Stimulated activated naive CD8-positive, alpha-beta T cell treated with anti-CD3 and anti-CD28 coated beads, Interleukin-15, amount 100 ng/mL, for 72 hours (primary cell): ENCODE measurements around the gene PPIH.
"Not testable (repeated sequence)": the region's sequence is repeated elsewhere in the genome, so short reads cannot be mapped to it uniquely, and the experiment has no call there.

Experiments
- ATAC-seq: fragments of 150-1000 bp; cut with Tn5 transposase; 2 replicates; pipeline ENCODE4 v1.10.0; 2021; ENCODE audit warnings: mild to moderate bottlenecking, moderate library complexity
- DNase-seq, 2 donors: peaks; one replicate each; pipeline ENCODE4 v3.0.0; 2021 to 2022
- H3K27ac Mint-ChIP-seq, 2 donors: one replicate each; pipeline ENCODE4 v1.8.0; 2022; ENCODE audit warnings: mild to moderate bottlenecking in 2 of 2, mixed read lengths in 2 of 2, moderate library complexity in 2 of 2
- H3K27me3 Mint-ChIP-seq: one replicate; pipeline ENCODE4 v1.8.0; 2022; ENCODE audit warnings: mixed read lengths
- H3K4me1 Mint-ChIP-seq: one replicate; pipeline ENCODE4 v1.8.0; 2022; ENCODE audit warnings: mild to moderate bottlenecking, mixed read lengths
- H3K4me3 Mint-ChIP-seq, 2 donors: one replicate each; pipeline ENCODE4 v1.8.0; 2022; ENCODE audit warnings: mild to moderate bottlenecking in 2 of 2, mixed read lengths in 2 of 2, moderate library complexity in 1 of 2
- H3K9me3 Mint-ChIP-seq, 2 donors: one replicate each; pipeline ENCODE4 v1.8.0; 2022; ENCODE audit warnings: mixed read lengths in 2 of 2

The PPIH gene

GRCh38 chr1:42698081-42698813 lies 40.0 kb downstream of the PPIH start:
- ATAC-seq (no peak), DNase-seq (no peak)
- H3K9me3 Mint-ChIP-seq = no peaks in the 10 kb centered on the region
- H3K27ac Mint-ChIP-seq = peak overlapping the region in 1 of 2 donors; percentile 69
- no peaks in the 10 kb centered on the region for H3K27me3 Mint-ChIP-seq
- no peak overlapping the region for H3K4me3 Mint-ChIP-seq
- H3K4me1 Mint-ChIP-seq = peaks cover 33% of the 10 kb centered on the region

DNA sequence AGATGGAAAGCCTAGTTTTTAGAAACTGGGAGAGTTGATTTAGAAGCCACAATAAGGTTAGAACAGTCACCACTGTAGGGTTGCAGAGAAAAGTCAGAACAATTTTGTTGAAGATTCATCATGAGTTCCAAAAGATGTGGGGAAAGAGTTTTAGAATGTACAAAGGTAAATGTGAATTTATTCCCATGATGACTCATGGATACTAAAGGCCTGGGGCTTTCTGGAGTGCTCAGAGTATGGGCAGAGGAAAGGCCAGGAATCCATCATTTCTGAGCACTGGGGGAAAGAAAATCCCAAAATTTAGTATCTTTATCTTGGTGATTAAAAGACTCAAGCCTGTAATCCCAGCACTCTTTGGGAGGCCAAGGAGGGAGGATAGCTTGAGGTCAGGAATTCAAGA lies 41.8 kb downstream of the PPIH start:
- peaks cover 21% of the 10 kb centered on the region for H3K4me1 Mint-ChIP-seq
- H3K27ac Mint-ChIP-seq = no peak overlapping the region
- DNase-seq (no peak), ATAC-seq (no peak)
- H3K27me3 Mint-ChIP-seq = no peaks in the 10 kb centered on the region
- H3K4me3 Mint-ChIP-seq = no peak overlapping the region
- no peaks in the 10 kb centered on the region for H3K9me3 Mint-ChIP-seq

- Mint-ChIP-seq H3K4me1 (peaks cover 11% of the 10 kb centered on the region), H3K27ac (no peak overlapping the region), H3K9me3 (no peaks in the 10 kb centered on the region), H3K27me3 (no peaks in the 10 kb centered on the region), H3K4me3 (no peak overlapping the region)
- no peak for ATAC-seq
- DNase-seq = no peak
Measured at GRCh38 chr1:42703888-42704464, 45.8 kb downstream of the PPIH start.

GRCh38 chr1:42712808-42713207 lies 54.6 kb downstream of the PPIH start:
- not testable (repeated sequence) for ATAC-seq, H3K4me3 Mint-ChIP-seq
- H3K27ac Mint-ChIP-seq = peak overlapping the region in 1 of 2 donors; percentile 37

GRCh38 chr1:42713293-42713692 lies 55.1 kb downstream of the PPIH start:
- H3K4me1 Mint-ChIP-seq = peaks cover 13% of the 10 kb centered on the region
- H3K27ac Mint-ChIP-seq = peak overlapping the region; percentile 37 to 41
- no peaks in the 10 kb centered on the region for H3K27me3 Mint-ChIP-seq
- peaks cover 19 to 20% of the 10 kb centered on the region in 2 donors for H3K9me3 Mint-ChIP-seq
- ATAC-seq (no peak), DNase-seq (no peak)
- H3K4me3 Mint-ChIP-seq = no peak overlapping the region

More at GRCh38 chr1:42712808-42713207, 54.6 kb downstream of the PPIH start:
- Mint-ChIP-seq H3K9me3 (peaks cover 19 to 20% of the 10 kb centered on the region in 2 donors), H3K4me1 (peaks cover 13% of the 10 kb centered on the region)
- DNase-seq, H3K27me3 Mint-ChIP-seq: not testable (repeated sequence)

DNA sequence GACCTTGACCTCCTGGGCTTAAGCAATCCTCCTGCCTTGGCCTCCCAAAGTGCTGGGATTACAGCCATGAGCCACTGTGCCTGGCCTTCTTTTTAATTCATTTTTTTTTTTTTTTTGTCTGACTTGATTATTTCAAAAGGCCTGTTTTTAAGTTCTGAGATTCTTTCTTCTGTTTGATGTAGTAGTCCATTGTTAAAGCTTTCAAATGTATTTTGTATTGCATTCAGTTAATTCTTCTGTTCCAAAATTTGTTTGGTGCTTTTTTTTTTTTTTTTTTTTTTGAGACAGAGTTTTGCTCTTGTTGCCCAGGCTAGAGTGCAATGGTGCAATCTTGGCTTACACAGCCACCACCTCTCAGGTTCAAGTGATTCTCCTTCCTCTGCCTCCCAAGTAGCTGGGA lies 56.2 kb downstream of the PPIH start:
- not testable (repeated sequence) for H3K27ac Mint-ChIP-seq, H3K27me3 Mint-ChIP-seq, ATAC-seq, DNase-seq, H3K4me3 Mint-ChIP-seq
- Mint-ChIP-seq H3K9me3 (peaks cover 19 to 20% of the 10 kb centered on the region in 2 donors), H3K4me1 (peaks cover 13% of the 10 kb centered on the region)

GRCh38 chr1:42720868-42721267 lies 62.6 kb downstream of the PPIH start:
- Mint-ChIP-seq H3K4me3 (no peak overlapping the region), H3K9me3 (no peaks in the 10 kb centered on the region), H3K27me3 (no peaks in the 10 kb centered on the region), H3K27ac (no peak overlapping the region), H3K4me1 (peaks cover 9% of the 10 kb centered on the region)
- DNase-seq (no peak), ATAC-seq (no peak)

GRCh38 chr1:42721926-42722325 lies 63.7 kb downstream of the PPIH start:
- Mint-ChIP-seq H3K4me3 (no peak overlapping the region), H3K27me3 (no peaks in the 10 kb centered on the region), H3K9me3 (no peaks in the 10 kb centered on the region), H3K27ac (no peak overlapping the region), H3K4me1 (peaks cover 9% of the 10 kb centered on the region)
- ATAC-seq (no peak), DNase-seq (no peak)

GRCh38 chr1:42722403-42722802 lies 64.2 kb downstream of the PPIH start:
- not testable (repeated sequence) for H3K4me3 Mint-ChIP-seq, H3K27me3 Mint-ChIP-seq, H3K4me1 Mint-ChIP-seq, H3K9me3 Mint-ChIP-seq, DNase-seq, H3K27ac Mint-ChIP-seq, ATAC-seq

- H3K27ac Mint-ChIP-seq = no peak overlapping the region
- DNase-seq = no peak
- no peak for ATAC-seq
- no peaks in the 10 kb centered on the region for H3K27me3 Mint-ChIP-seq
- peaks cover 9% of the 10 kb centered on the region for H3K4me1 Mint-ChIP-seq
- no peaks in the 10 kb centered on the region for H3K9me3 Mint-ChIP-seq
- H3K4me3 Mint-ChIP-seq = no peak overlapping the region
Measured at GRCh38 chr1:42723511-42723910, 65.3 kb downstream of the PPIH start.

- H3K4me3 Mint-ChIP-seq, DNase-seq, H3K27ac Mint-ChIP-seq, H3K27me3 Mint-ChIP-seq, H3K4me1 Mint-ChIP-seq, ATAC-seq, H3K9me3 Mint-ChIP-seq: not testable (repeated sequence)
Measured at GRCh38 chr1:42725820-42726219, 67.6 kb downstream of the PPIH start.
